Hippocampal formation (tissue), 2 donors: ENCODE results near the gene CLSTN1.
A peak's percentile ranks its signal among the peaks of the same experiment; 100 is the strongest.
"Not testable (repeated sequence)": the region's sequence is repeated elsewhere in the genome, so short reads cannot be mapped to it uniquely, and the experiment has no call there.

ENCODE experiments used
- DNase-seq, 2 donors: peaks; one replicate each; lab custom pipeline; 2025; lab: John Stamatoyannopoulos, UW

The CLSTN1 gene

GRCh38 chr1:9762446-9762845, 61.3 kb downstream of the CLSTN1 start:
- DNase-seq, result not testable (repeated sequence)

DNA sequence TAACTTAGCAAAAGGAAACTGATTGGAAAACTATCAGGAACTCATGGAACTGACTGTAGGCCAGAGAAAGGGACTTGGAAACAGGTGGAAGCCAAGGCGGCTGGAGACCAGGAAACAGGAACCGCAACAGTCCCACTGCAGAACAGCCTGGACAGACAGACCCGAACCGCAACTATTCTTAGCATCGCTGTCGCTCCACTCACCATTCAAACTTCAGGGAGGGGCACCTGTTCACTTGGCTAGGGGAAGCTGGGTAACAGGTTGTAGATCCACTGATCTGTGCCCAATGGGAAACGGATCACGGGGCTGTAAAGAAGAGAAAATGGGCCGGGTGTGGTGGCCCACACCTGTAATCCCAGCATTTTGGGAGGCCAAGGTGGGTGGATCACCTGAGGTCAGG, 61.9 kb downstream of the CLSTN1 start:
- DNase-seq, result no peak

DNA sequence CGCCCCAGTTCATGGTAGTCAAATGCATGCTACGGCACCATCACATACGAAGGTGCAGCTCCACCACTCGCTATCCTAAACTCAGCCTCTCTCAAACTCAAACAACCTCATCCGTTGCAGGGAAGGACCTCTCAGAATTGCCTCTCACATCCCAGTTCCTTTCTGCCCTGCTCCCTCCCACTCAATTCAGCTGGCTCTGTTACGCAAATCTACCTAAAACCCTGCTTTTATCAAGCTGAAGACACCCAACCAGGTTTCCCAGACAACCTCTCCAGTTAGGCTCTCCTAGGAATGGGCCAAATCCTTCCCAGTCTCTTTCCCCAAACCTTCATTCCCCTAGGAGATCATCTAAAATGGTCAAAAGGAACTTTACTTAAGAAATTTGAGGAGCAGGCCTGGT, 62.9 kb downstream of the CLSTN1 start:
- DNase-seq, result no peak

GRCh38 chr1:9759939-9760338, 63.8 kb downstream of the CLSTN1 start:
- DNase-seq, result no peak

DNA sequence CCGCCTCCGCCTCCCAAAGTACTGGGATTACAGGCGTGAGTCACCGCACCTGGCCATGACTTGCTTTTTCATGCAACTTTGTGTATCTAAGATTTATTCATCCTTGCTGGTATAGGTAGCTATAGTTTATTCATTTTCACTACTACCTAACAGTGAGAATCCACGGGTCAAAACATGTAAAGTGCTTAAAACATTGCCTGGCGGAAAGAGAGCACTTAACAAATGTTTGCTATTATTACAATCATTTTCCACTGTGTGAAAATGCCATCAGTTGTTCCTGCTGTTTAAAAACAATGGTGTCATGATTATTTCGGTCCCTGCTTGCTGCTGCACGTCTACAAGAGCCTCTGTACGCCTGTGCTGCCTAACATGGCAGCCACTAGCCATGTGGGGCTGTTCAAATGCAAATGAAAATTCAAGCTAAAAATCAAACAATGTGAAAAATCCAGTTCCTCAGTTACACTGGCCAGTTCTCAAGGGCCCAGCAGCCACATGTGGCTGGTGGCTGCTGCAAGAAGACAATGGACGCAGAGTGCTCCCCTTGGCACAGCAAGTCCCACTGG, 65.1 kb downstream of the CLSTN1 start:
- peak in 1 of 2 donors; percentile 36 for DNase-seq

- DNase-seq, result no peak
Observed at GRCh38 chr1:9755441-9755995, 68.2 kb downstream of the CLSTN1 start.

DNA sequence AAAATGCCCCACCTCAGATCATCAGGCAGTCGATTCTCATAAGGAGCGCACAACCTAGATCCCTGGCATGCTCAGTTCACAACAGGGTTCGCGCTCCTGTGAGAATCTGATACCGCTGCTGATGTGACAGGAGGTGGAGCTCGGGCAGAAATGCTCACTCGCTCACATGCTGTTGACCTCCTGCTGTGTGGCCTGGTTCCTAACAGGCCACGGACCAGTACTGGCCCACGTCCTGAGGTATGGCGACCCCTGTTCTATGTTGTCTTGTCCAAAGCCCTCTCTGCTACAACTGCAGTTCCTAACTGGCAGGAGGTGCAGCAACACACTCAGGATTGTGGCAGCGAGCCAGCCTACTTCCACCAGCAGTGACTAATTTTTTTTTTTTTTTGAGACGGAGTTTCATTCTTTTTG, 70.6 kb downstream of the CLSTN1 start:
- no peak for DNase-seq

DNA sequence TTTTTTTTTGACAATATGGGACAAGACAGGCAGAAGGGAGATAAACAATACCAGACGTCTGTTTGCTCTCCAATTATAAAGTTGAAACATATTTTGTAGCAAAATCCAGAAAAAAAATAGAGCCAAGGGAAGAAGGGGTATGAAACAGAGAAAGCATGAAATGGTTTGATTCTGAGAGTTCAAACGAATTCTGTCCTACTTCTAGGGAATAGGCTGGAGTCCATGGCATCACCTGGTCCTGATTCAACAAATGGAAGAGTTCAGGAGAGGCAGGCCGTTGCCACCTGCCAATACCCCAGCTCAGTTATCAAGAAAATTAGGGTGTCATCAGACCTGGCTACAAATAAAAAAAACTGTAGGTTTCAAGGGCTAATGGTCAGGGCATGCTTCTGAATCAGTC, 71.8 kb downstream of the CLSTN1 start:
- no peak for DNase-seq

- no peak for DNase-seq
Observed at GRCh38 chr1:9749361-9749760, 74.4 kb downstream of the CLSTN1 start.

GRCh38 chr1:9748391-9748790, 75.4 kb downstream of the CLSTN1 start:
- not testable (repeated sequence) for DNase-seq

DNA sequence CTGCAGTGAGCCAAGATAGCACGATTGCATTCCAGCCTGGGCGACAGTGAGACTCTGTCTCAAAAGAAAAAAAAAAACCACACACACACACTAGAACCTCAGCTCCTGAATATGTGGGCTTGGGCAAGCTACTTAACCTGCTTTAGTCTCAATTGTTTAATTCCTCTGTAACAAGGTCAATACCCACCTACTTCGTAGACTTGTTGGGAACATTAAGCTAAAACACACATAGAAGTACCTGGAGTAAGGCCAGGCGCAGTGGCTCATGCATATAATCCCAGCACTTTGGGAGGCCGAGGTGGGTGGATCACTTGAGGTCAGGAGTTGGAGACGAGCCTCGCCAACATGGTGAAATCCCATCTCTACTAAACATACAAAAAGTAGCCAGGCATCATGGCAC, 77.1 kb downstream of the CLSTN1 start:
- DNase-seq, result no peak

- DNase-seq, result no peak
Observed at GRCh38 chr1:9746211-9746610, 77.6 kb downstream of the CLSTN1 start.

GRCh38 chr1:9744106-9744799, 79.5 kb downstream of the CLSTN1 start:
- DNase-seq, result no peak

DNA sequence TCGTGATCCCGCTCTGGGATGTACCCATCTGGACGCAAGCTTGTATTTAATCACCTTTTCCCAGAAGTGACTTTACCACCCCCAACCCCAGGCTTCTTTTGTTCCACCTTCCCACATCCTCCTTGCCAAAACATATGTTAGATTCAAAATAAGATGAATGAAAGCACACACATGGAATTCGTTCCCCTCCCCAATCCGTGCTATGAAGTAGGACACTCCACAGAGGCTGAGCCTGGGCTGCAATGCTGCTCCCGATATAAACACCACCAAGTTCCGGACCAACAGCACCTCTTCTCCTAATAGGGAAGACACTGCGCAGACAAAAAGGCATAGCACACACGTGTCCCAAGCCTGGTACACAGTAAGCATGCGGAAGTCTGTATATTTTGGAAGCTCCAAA, 86.1 kb downstream of the CLSTN1 start:
- no peak for DNase-seq

DNA sequence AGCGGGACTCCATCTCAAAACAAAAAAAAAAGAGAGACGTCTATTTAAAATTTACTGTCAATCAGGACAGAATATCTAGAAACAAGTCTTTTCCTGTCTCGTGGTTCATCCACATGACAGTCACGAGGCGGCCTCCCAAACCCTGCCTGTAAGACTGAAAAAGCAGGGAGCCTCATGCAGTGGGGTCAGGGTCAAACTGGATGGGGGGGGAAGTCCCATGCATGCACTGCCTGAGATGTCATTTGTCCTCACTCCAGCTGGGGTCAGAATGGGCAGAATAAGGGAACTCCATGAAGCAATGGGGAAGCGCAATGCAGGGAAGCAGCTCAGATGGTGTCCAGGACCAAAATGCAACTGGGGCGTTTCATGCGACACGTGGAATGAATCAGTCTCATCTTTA, 86.7 kb downstream of the CLSTN1 start:
- no peak for DNase-seq

DNA sequence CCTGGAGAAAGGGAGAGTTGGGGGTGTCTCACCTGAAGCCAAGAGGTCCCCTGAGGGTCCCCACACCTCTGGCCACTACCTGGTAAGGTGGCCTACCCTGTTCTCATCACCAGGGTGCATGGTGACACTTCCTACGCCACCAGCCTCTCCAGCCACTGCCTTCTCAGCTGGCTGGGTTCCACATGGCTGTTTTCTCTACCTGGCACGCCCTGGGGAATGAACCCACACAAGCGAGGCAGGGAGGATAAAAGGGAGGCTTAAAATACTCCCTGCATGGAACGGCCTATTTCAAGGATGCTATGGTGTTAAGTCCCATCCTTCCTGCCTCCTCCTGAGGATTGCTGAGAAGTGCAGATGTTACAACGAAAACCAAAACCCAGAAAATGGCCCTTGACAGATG, 87.5 kb downstream of the CLSTN1 start:
- DNase-seq, result no peak

- no peak for DNase-seq
Observed at GRCh38 chr1:9735800-9736199, 88.0 kb downstream of the CLSTN1 start.

DNA sequence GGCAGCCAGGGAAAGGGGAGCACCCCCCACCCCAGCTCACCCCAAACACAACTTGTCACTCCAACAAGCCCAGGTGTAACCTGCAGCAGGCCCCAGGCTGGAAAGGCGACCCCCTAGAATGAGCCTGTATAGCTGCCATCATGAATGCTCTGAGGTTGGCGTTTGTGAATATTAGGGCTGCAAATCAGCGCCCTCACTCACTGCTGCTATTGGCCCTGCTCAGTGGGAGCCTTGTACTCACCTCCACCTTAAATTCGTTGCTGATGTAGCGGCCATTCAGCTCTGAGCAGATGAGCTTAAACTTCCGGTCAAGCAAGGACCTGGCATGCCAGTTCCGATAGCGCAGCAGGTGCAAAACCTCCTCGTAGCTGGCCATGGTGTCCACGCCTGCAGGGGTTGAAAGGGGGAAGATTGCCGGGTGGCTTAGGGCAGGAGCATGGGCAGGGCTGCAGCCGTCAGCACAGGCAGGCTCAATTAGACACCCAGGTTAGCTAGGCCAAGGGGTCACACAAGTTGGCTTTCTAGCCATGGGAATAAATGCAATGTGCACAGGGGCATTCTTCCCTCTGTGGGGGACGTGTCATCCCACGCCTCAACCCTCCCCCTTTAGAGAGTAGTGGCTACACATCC, 90.5 kb downstream of the CLSTN1 start:
- no peak for DNase-seq

- DNase-seq, result no peak
Observed at GRCh38 chr1:9732123-9732971, 91.4 kb downstream of the CLSTN1 start.

DNA sequence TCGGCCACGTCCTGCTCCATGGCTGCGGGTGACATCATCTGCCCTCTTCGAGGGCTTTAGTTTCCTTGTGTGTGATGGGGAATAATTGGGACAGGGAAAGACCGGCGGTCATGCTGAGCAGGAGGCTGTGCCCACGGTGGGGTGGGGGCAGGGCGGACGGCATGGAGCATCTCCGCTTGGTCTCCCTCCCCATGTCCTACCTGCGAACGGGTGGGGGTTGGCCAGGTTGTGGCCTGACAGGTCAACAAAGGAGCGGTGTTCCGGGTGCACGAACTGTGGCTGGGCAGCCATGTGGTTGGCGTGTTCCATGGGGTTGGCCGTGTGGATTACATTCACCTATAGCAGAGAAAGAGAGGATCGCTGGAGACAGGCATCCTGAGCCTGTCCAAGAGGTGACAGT, 92.2 kb downstream of the CLSTN1 start:
- DNase-seq, result no peak

DNA sequence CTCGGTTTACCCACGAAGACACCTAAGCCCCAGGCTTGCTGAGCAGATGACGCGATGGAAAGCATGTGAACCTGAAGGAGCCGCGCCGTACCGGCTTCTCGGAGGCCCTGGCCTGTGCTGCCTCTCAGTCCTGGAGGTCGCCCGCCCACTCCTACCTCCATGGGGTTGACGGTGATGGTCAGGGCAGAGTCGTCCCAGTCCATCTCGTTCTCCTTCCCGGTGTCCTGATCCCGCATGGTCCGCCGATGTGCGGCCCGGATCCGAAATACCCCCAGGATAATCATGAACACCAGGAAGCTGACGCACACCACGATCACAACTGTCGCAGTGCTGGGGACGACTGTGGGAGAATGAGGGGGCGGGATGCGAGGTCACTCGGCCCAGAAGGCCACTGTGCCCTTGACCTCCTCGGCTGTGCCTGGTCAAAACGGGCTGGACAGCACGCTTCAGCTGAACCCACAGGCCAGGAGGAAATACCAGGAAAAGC, 92.7 kb downstream of the CLSTN1 start:
- DNase-seq, result no peak
